ENCODE data around the gene RAB24.
"Not testable (repeated sequence)": the region's sequence is repeated elsewhere in the genome, so short reads cannot be mapped to it uniquely, and the experiment has no call there.

RAB24 gene

GRCh38 chr5:177343777-177344176 is 40.3 kb upstream of the RAB24 start:
- no peak overlapping the region for H3K27ac ChIP-seq (ENCODE audit: low read depth, low read length)
- H3K27me3 ChIP-seq (ENCODE audit: low read length) = no peaks in the 10 kb centered on the region
- no peak overlapping the region for H3K9ac ChIP-seq (ENCODE audit: low read length)
- no peak for TF ChIP-seq EZH2phosphoT487 (conservative IDR thresholded peaks at IDR 0.05; ENCODE audit: low read length)
- TF ChIP-seq CTCF (IDR thresholded peaks at IDR 0.05; ENCODE audit: insufficient read depth, low read length, poor library complexity, severe bottlenecking) = no peak
- peaks cover 83% of the 10 kb centered on the region for H3K79me2 ChIP-seq (ENCODE audit: insufficient read depth, low read length)
- H3F3A ChIP-seq (ENCODE audit: insufficient read depth) = no peaks in the 10 kb centered on the region
- H3K9me2 ChIP-seq (replicated peaks; ENCODE audit: insufficient read depth, low read length) = no peaks in the 10 kb centered on the region
- H3K4me3 ChIP-seq (ENCODE audit: insufficient read depth, low read length, poor library complexity, severe bottlenecking) = no peak overlapping the region
- H3K36me3 ChIP-seq (ENCODE audit: low read length) = peaks cover 15% of the 10 kb centered on the region; the same call in 1 of the 2 replicates
- no peaks in the 10 kb centered on the region for H3K9me3 ChIP-seq (ENCODE audit: insufficient read depth, low read length)
- H3K4me2 ChIP-seq (ENCODE audit: low read depth, low read length, poor library complexity, severe bottlenecking) = no peak overlapping the region
- H4K20me1 ChIP-seq (ENCODE audit: low read depth, low read length) = no peaks in the 10 kb centered on the region; the same call in 1 of the 2 replicates
- H2AFZ ChIP-seq (ENCODE audit: low read depth, low read length, severe bottlenecking) = no peak overlapping the region

- peaks cover 77% of the 10 kb centered on the region for H3K79me2 ChIP-seq (ENCODE audit: insufficient read depth, low read length)
- H3F3A ChIP-seq (ENCODE audit: insufficient read depth); H4K20me1 ChIP-seq (ENCODE audit: low read depth, low read length); H3K4me3 ChIP-seq (ENCODE audit: insufficient read depth, low read length, poor library complexity, severe bottlenecking); H3K9ac ChIP-seq (ENCODE audit: low read length); H3K9me3 ChIP-seq (ENCODE audit: insufficient read depth, low read length); H3K9me2 ChIP-seq (replicated peaks; ENCODE audit: insufficient read depth, low read length); H3K4me2 ChIP-seq (ENCODE audit: low read depth, low read length, poor library complexity, severe bottlenecking); H2AFZ ChIP-seq (ENCODE audit: low read depth, low read length, severe bottlenecking); H3K27me3 ChIP-seq (ENCODE audit: low read length); H3K27ac ChIP-seq (ENCODE audit: low read depth, low read length): not testable (repeated sequence)
- H3K36me3 ChIP-seq (ENCODE audit: low read length) = peaks cover 14% of the 10 kb centered on the region; the same call in 1 of the 2 replicates
These were observed 39.5 kb upstream of the RAB24 start for GRCh38 chr5:177343000-177343399.

- H3K27ac ChIP-seq (ENCODE audit: low read depth, low read length) = no peak overlapping the region
- no peak overlapping the region for H3K9ac ChIP-seq (ENCODE audit: low read length)
- peaks cover 9% of the 10 kb centered on the region; the same call in 1 of the 2 replicates for H3K36me3 ChIP-seq (ENCODE audit: low read length)
- no peak overlapping the region for H3K4me2 ChIP-seq (ENCODE audit: low read depth, low read length, poor library complexity, severe bottlenecking)
- H3K27me3 ChIP-seq (ENCODE audit: low read length) = no peaks in the 10 kb centered on the region
- H3F3A ChIP-seq (ENCODE audit: insufficient read depth) = no peaks in the 10 kb centered on the region
- peaks cover 44% of the 10 kb centered on the region for H3K79me2 ChIP-seq (ENCODE audit: insufficient read depth, low read length)
- TF ChIP-seq EZH2phosphoT487 (conservative IDR thresholded peaks at IDR 0.05; ENCODE audit: low read length) (no peak), CTCF (IDR thresholded peaks at IDR 0.05; ENCODE audit: insufficient read depth, low read length, poor library complexity, severe bottlenecking) (no peak)
- no peaks in the 10 kb centered on the region; the same call in 1 of the 2 replicates for H4K20me1 ChIP-seq (ENCODE audit: low read depth, low read length)
- no peak overlapping the region for H2AFZ ChIP-seq (ENCODE audit: low read depth, low read length, severe bottlenecking)
- no peaks in the 10 kb centered on the region for H3K9me2 ChIP-seq (replicated peaks; ENCODE audit: insufficient read depth, low read length)
- H3K4me3 ChIP-seq (ENCODE audit: insufficient read depth, low read length, poor library complexity, severe bottlenecking) = no peak overlapping the region
- H3K9me3 ChIP-seq (ENCODE audit: insufficient read depth, low read length) = no peaks in the 10 kb centered on the region
These were observed 35.7 kb upstream of the RAB24 start for GRCh38 chr5:177339107-177339638.

GRCh38 chr5:177338251-177339106 is 35.0 kb upstream of the RAB24 start:
- Histone ChIP-seq H2AFZ (ENCODE audit: low read depth, low read length, severe bottlenecking) (no peak overlapping the region), H3K4me3 (ENCODE audit: insufficient read depth, low read length, poor library complexity, severe bottlenecking) (no peak overlapping the region), H3K9me3 (ENCODE audit: insufficient read depth, low read length) (no peaks in the 10 kb centered on the region), H3K9me2 (replicated peaks; ENCODE audit: insufficient read depth, low read length) (no peaks in the 10 kb centered on the region), H3K27ac (ENCODE audit: low read depth, low read length) (no peak overlapping the region), H4K20me1 (ENCODE audit: low read depth, low read length) (no peaks in the 10 kb centered on the region; the same call in 1 of the 2 replicates), H3K36me3 (ENCODE audit: low read length) (peaks cover 13% of the 10 kb centered on the region; the same call in 1 of the 2 replicates), H3K4me2 (ENCODE audit: low read depth, low read length, poor library complexity, severe bottlenecking) (no peak overlapping the region), H3K79me2 (ENCODE audit: insufficient read depth, low read length) (peaks cover 38% of the 10 kb centered on the region), H3K9ac (ENCODE audit: low read length) (no peak overlapping the region), H3F3A (ENCODE audit: insufficient read depth) (no peaks in the 10 kb centered on the region), H3K27me3 (ENCODE audit: low read length) (no peaks in the 10 kb centered on the region)
- TF ChIP-seq EZH2phosphoT487 (conservative IDR thresholded peaks at IDR 0.05; ENCODE audit: low read length) (no peak), CTCF (IDR thresholded peaks at IDR 0.05; ENCODE audit: insufficient read depth, low read length, poor library complexity, severe bottlenecking) (no peak)

Data from SU-DHL-6 (cell line).